GM10248 (cell line): ENCODE measurements around the gene TIMM50.

ENCODE experiments used
- CTCF ChIA-PET: fragments of 300-600 bp; sonication (Branson Sonifier 250); formaldehyde crosslinking; extraction: SDS; loops from one replicate; lab custom pipeline; 2021; ENCODE audit warnings: antibody characterized with exemption; lab: Yijun Ruan, JAX
- POLR2A ChIA-PET: fragments of 350-650 bp; sonication (Branson Sonifier 250); formaldehyde crosslinking; extraction: SDS; loops from one replicate; lab custom pipeline; 2020; ENCODE audit warnings: antibody characterized with exemption; lab: Yijun Ruan, JAX
- DNase-seq: peaks from one replicate; pipeline ENCODE4 v3.0.0; 2012; ENCODE audit errors: extremely low spot score
- CTCF ChIP-seq: IDR thresholded peaks from 2 replicates; pipeline ENCODE4 v1.5.1; 2012; ENCODE audit warnings: mild to moderate bottlenecking, low read depth; ENCODE audit errors: extremely low read depth, missing control alignments, control extremely low read depth

Gene TIMM50

GRCh38 chr19:39436350-39436716 is 44.3 kb upstream of the TIMM50 start:
- ChIA-PET POLR2A (interaction anchor here (0.5 to 1.7 kb wide), 15 partner anchors 8 to 385 kb away, joined by 3 to 16 read pairs (median 5); partner anchors contain the start of genes MED29, PAF1, PLEKHG2 and SUPT5H), CTCF (interaction anchor here (0.8 to 1.7 kb wide), 9 partner anchors 22 to 115 kb away, joined by 3 to 6 read pairs (median 4); partner anchors contain the start of genes EID2B, MED29 and PAF1)
- no peak for TF ChIP-seq CTCF
- DNase-seq, result no peak

GRCh38 chr19:39438270-39438934 is 42.2 kb upstream of the TIMM50 start:
- TF ChIP-seq CTCF, result no peak
- POLR2A ChIA-PET, result no interaction called here
- CTCF ChIA-PET, result interaction anchor here (1.0 to 3.9 kb wide), 7 partner anchors 8 to 104 kb away, joined by 3 to 38 read pairs (median 3); partner anchors contain the start of gene EID2B
- DNase-seq, result no peak

GRCh38 chr19:39444598-39445195 is 35.9 kb upstream of the TIMM50 start:
- ChIA-PET CTCF (interaction anchor here (1.0 to 2.8 kb wide), 3 partner anchors 30 to 58 kb away, joined by 3 to 7 read pairs (median 4); no protein-coding TSS in a partner anchor), POLR2A (interaction anchor here (0.6 to 1.6 kb wide), 9 partner anchors 9 to 1923 kb away, joined by 3 to 16 read pairs (median 4); partner anchors contain the start of gene RPS16)
- DNase-seq, result no peak
- TF ChIP-seq CTCF, result no peak

GRCh38 chr19:39445196-39446111 is 35.2 kb upstream of the TIMM50 start, which contains the start of gene SUPT5H:
Gene SUPT5H, plus strand, starts transcription at chr19:39445582. Its CDS starts 309 bp downstream, at chr19:39445891.
- POLR2A ChIA-PET, result interaction anchor here (0.6 to 1.6 kb wide), 4 partner anchors 10 to 594 kb away, joined by 3 to 16 read pairs (median 7); partner anchors contain the start of gene RPS16
- CTCF ChIA-PET, result interaction anchor here (1.0 to 2.8 kb wide), 4 partner anchors 29 to 88 kb away, joined by 3 to 7 read pairs (median 4); no protein-coding TSS in a partner anchor
- no peak for TF ChIP-seq CTCF
- DNase-seq, result peak; percentile 98

- TF ChIP-seq CTCF, result no peak
- DNase-seq, result no peak
- ChIA-PET CTCF (interaction anchor here (0.9 to 3.8 kb wide), 6 partner anchors 9 to 87 kb away, joined by 3 to 22 read pairs (median 4); no protein-coding TSS in a partner anchor), POLR2A (interaction anchor here (1.6 to 3.0 kb wide), 2 partner anchors 11 to 19 kb away, joined by 3 to 11 read pairs; partner anchors contain the start of gene RPS16)
Observed at GRCh38 chr19:39446365-39447084, 34.1 kb upstream of the TIMM50 start.
